ENCODE results near the gene LSMEM2.
"Not testable (repeated sequence)": the region's sequence is repeated elsewhere in the genome, so short reads cannot be mapped to it uniquely, and the experiment has no call there.

The LSMEM2 gene

DNA sequence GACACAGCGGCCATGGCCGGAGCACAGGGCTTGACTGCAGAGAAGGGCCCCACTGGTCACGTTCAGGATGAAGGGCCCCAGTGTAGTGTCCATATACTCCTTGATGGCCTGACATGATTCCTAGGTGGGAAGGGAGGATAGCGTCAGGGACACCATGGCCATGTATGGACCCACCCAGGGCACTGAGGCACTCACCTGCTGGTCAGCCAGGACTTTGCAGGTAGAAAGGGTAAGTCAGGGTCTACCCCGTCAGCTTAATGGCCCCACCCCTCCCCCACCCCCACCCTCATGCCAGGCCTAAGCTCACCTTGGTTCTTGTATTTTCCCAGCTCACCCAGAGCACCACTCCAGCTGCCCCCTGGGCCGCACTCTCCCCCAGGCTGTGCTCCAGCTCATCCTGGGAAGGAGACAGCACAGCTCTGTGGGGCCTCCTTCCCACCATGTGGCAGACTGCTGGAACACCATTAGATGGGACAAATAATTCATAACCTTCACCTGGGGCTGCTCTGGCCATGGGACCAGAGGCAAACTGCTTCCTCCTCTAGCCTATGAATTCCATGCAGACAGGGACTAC, 21.9 kb downstream of the LSMEM2 start:
- no peak for DNase-seq

GRCh38 chr3:50302095-50303012, 23.5 kb downstream of the LSMEM2 start:
- DNase-seq = no peak

DNA sequence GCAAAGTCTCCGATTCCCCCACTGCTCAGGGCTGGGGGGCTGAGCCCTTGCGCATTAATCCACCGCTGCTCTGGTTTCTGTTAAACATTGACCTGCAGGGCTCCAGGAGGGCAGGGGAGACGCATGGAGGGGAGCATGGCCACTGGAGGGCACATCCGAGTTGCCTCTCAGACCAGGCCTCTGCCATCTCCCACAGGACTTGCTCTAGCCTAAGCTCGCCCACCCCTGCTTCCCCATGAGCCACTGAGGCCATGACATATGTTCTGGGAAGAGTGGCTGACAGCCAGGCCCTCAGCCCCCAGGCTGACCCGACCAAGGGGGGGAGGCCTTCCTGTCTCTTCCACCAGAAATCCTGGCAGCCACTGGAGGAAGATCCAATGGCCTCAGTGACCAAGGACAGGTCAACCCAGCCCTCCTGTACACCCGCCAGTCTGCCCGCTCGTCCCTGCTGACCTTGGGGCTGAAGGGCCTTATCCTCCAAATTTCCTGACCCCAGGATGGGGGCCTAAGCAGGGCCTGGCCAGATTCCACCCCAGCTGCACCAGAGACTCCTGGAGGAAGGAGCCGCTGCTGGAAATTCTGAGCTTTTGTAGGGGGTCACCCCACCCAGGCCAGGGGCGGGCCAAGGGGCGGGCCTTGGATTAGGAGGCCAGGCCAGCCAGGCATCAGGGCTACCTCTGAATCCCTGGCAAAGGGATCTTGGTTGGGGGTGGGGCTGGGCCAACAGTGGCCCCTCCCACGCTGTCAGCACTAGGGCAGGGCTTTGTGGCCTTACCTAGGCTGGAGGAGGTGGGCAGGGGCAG, 24.3 kb downstream of the LSMEM2 start, which contains the start of gene HYAL1:
TSS of gene HYAL1 (minus strand) at position 562 of the 803 bp plus-strand sequence. CDS start 618 bp downstream, outside the sequence.
- peak in 1 of 2 experiments; percentile 21 for DNase-seq

GRCh38 chr3:50304601-50305000, 25.7 kb downstream of the LSMEM2 start:
- DNase-seq = no peak

DNA sequence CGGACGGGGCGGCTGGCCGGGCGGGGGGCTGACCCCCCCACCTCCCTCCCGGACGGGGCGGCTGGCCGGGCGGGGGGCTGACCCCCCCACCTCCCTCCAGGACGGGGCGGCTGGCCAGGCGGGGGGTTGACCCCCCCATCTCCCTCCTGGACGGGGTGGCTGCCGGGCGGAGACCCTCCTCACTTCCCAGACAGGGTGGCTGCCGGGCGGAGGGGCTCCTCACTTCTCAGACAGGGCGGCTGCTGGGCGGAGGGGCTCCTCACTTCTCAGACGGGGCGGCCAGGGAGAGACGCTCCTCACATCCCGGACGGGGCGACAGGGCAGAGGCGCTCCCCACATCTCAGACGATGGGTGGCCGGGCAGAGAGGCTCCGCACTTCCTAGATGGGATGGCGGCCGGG, 33.2 kb downstream of the LSMEM2 start:
- DNase-seq = not testable (repeated sequence)

- no peak for DNase-seq
Measured at GRCh38 chr3:50314342-50314741, 35.5 kb downstream of the LSMEM2 start.

DNA sequence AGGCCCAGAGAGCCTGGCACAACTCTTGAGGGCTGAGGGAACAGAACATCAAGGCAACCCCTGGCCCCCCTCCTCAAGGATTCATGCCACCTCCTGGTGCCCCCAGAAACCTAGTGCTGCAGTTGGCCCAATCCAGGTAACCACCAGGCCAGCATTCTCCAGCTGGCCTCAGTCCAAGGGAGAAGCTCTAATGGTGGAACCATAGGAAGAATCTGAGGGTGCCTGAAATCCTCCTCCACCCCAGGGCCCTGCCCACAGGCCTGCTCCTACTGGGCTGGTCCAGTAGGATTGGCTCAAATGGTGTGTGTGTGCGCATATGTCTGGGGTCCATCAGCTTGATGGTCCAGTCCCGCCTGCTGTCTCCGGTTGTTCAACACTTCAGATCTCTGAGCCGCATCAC, 35.9 kb downstream of the LSMEM2 start:
- no peak for DNase-seq

DNA sequence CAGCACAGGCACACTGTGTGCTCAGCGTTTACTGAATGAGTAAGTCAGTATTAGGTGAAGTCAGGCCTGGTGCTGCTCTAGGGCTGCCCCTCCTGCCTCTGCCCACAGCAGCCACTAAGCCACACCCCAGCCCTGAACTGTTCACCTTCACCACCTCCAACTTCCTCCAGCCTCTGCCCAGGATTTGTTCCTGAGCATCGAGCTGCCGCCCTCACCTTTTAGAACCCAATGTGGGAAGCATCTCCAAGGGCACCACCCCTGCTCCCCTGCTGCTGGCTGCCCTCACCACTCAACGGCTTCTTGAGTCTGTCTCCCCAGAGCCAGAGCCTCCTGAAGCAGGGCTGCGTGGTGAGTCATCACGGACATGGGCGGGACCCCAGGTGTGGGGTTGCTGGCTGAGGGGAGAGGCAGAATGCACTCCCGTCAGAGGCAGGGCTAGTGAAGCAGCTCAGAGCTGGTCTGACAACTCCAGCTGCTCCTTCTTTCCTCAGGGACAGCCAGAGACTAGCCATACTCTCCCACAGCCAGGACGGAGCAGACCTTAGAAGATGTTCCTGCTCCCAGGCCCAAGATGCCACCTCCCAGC, 37.9 kb downstream of the LSMEM2 start:
- no peak for DNase-seq

DNA sequence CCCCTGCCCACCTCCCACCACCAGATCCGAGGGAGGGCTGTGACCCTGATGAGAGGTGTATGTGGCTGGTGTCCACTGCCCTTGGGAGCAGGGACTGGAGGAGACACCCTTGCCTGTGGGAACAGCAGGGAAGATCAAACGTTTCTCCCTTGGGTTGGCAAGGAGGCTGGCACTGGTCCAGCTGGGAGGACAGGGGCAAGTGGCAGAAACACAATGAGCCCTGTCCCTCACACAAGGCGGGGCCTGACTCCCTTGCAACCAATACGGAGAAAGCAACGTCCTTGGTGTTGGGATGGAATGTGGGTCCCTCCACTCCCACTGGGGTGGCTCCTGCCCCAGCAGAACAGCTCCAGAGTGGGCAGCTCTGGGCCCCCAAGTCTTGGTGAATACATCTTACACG, 38.4 kb downstream of the LSMEM2 start:
- no peak for DNase-seq

- no peak for DNase-seq
Measured at GRCh38 chr3:50318163-50318562, 39.3 kb downstream of the LSMEM2 start.

- no peak for DNase-seq
Measured at GRCh38 chr3:50318615-50319014, 39.7 kb downstream of the LSMEM2 start.

DNA sequence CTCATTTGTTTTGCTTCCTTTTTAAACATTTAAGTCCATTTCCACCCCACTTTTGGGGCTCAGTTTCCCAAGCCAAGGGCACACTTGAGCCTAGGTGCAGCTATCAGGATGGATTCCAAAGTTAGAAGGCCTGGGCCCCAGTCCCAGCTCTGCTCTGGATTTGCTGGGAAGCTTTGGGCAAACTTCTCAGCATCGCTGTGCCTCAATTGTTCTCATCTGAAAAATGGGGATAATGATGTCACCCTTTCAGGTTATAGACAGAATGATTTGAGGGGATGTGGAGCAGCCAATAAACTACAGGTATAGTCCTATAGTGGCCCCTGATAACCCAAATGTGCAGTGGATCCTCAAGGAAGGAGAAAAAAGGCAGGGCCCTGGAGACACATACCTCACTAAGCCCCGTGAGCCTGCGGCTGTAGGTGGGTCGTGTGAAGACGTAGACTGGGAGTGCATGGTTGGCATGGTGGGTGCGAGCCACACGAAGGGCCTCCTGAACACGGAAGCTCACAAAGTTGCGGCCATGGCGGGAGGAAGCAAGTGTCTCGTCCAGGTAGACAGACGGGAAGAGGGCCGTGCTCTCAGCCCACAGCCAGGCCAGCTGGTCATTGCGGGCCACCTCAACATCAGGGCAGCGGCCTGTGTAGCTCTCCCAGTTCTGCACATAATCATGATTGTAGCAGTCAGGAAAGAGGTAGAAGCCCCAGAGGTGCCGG, 40.5 kb downstream of the LSMEM2 start:
- no peak for DNase-seq

- no peak for DNase-seq
Measured at GRCh38 chr3:50319894-50320625, 41.2 kb downstream of the LSMEM2 start.

DNA sequence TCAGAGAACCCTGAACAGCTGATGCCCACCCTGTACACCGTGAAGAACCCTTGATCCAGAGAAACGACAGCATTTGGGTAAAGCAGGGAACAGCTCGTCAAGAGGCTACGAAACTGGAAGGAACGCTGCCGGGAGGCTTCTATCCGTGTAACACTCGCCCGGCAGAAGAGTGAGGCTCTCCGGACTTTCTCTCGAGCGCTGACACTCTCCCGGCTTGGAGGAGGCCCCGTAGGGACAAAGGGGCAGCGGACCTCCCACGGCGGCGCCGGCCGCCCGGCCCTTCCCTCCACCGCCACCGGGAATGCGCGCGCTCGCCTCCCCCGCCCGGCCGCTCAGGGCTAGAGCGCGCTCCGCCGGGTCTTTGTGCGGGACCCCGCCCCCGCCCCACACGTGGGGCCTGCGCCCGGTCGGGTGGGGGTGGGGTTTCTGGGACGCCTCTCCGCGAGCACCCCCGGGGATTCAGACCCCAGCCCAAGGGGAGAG, 42.0 kb downstream of the LSMEM2 start:
- DNase-seq = peak; percentile 55 to 56

GRCh38 chr3:50321336-50322114, 42.6 kb downstream of the LSMEM2 start:
- DNase-seq = peak; percentile 83 to 86

GRCh38 chr3:50322115-50322385, 43.2 kb downstream of the LSMEM2 start:
- DNase-seq = no peak

- DNase-seq = no peak
Measured at GRCh38 chr3:50322386-50323091, 43.7 kb downstream of the LSMEM2 start, which contains the start of gene HYAL2. Gene HYAL2, minus strand, starts transcription at chr3:50322745. Its CDS starts 2,256 bp downstream, at chr3:50320489.

- no peak for DNase-seq
Measured at GRCh38 chr3:50323092-50323600, 44.3 kb downstream of the LSMEM2 start.

- DNase-seq = no peak
Measured at GRCh38 chr3:50323614-50324199, 44.8 kb downstream of the LSMEM2 start.

Measured in AML-193 (cell line).